ENCODE data around the gene FUS. TPM values are rescaled to one million over a fixed set of nuclear protein-coding genes. Genes with fewer than 3 reads are reported as not detected.

Gene FUS
- total RNA-seq, 1 experiment from 2014 or later = 770 TPM

- Mint-ChIP-seq H3K36me3 (peaks cover 13% of the 10 kb centered on the region), H3K27ac (no peak overlapping the region), H3K4me1 (peaks cover 20% of the 10 kb centered on the region), H3K9me3 (peaks cover 6% of the 10 kb centered on the region), H3K4me3 (no peak overlapping the region), H3K27me3 (ENCODE audit: low read depth) (no peaks in the 10 kb centered on the region)
- DNase-seq (ENCODE audit: low spot score) (no peak), ATAC-seq (no peak)
- POLR2A ChIA-PET = interaction anchor here (0.7 kb wide), 1 partner anchor 11 kb away, joined by 3 read pairs; no protein-coding TSS in a partner anchor
- CTCF ChIA-PET = interaction anchor here (0.6 to 2.1 kb wide), 2 partner anchors 35 to 59 kb away, joined by 3 to 8 read pairs; no protein-coding TSS in a partner anchor
- TF ChIP-seq RORB (CRISPR knock-in tag; IDR thresholded peaks at IDR 0.05) = no peak
- TF ChIP-seq ZBTB21 (CRISPR knock-in tag; IDR thresholded peaks at IDR 0.05; ENCODE audit: borderline replicate concordance) = no peak
- no peak for TF ChIP-seq HMGA2 (CRISPR knock-in tag; IDR thresholded peaks at IDR 0.05)
- TF ChIP-seq NFE2L1 (CRISPR knock-in tag; IDR thresholded peaks at IDR 0.05) = no peak
- TF ChIP-seq SMAD4 (CRISPR knock-in tag; IDR thresholded peaks at IDR 0.05) = no peak
- no peak for TF ChIP-seq STAT6 (CRISPR knock-in tag; conservative IDR thresholded peaks at IDR 0.05; ENCODE audit: low read depth)
- no peak for TF ChIP-seq E2F4 (CRISPR knock-in tag; IDR thresholded peaks at IDR 0.05; ENCODE audit: borderline replicate concordance, low read depth)
- TF ChIP-seq TEAD1 (CRISPR knock-in tag; IDR thresholded peaks at IDR 0.05) = no peak
- TF ChIP-seq ATF6 (CRISPR knock-in tag; IDR thresholded peaks at IDR 0.05) = no peak
- no peak for TF ChIP-seq NR3C1 (CRISPR knock-in tag; conservative IDR thresholded peaks at IDR 0.05; ENCODE audit: low read depth)
- TF ChIP-seq TEAD4 (CRISPR knock-in tag; IDR thresholded peaks at IDR 0.05) = no peak
- no peak for TF ChIP-seq ZNF263 (CRISPR knock-in tag; IDR thresholded peaks at IDR 0.05; ENCODE audit: low read depth)
- TF ChIP-seq ZNF671 (CRISPR knock-in tag; IDR thresholded peaks at IDR 0.05) = no peak
- TF ChIP-seq PREB (CRISPR knock-in tag; IDR thresholded peaks at IDR 0.05; ENCODE audit: borderline replicate concordance) = no peak
Observed at GRCh38 chr16:31177136-31177535, 2.8 kb upstream of the FUS start.

- Mint-ChIP-seq H3K27ac (peak overlapping the region; percentile 100), H3K9me3 (no peaks in the 10 kb centered on the region), H3K27me3 (ENCODE audit: low read depth) (no peaks in the 10 kb centered on the region), H3K4me3 (peak overlapping the region; percentile 95), H3K4me1 (peaks cover 31% of the 10 kb centered on the region), H3K36me3 (peaks cover 34% of the 10 kb centered on the region)
- ATAC-seq (no peak; the same call in 1 of the 2 replicates), DNase-seq (ENCODE audit: low spot score) (no peak)
- CTCF ChIA-PET = interaction anchor here (1.3 to 1.8 kb wide), 4 partner anchors 37 to 226 kb away, joined by 3 to 18 read pairs (median 4); partner anchors contain the start of gene KAT8
- POLR2A ChIA-PET = interaction anchor here (0.5 to 3.5 kb wide), 18 partner anchors 10 to 535 kb away, joined by 3 to 24 read pairs (median 6); partner anchors contain the start of genes KAT8, PRSS8, PYCARD and ZNF646
- TF ChIP-seq GTF2I (CRISPR knock-in tag; conservative IDR thresholded peaks at IDR 0.05) = peak; percentile 80
- no peak for TF ChIP-seq NR1H2 (CRISPR knock-in tag; IDR thresholded peaks at IDR 0.05)
- TF ChIP-seq ZNF121 (CRISPR knock-in tag; IDR thresholded peaks at IDR 0.05) = peak; percentile 54
- TF ChIP-seq SMAD4 (CRISPR knock-in tag; IDR thresholded peaks at IDR 0.05) = peak; percentile 49; the same call in 1 of the 2 replicates
Observed at GRCh38 chr16:31179219-31179746, 656 bp upstream of the FUS start.
